Body of pancreas (tissue), 4 donors: ENCODE data around the gene CSNK1E. TPM values are rescaled to one million over a fixed set of nuclear protein-coding genes. Genes with fewer than 3 reads are reported as not detected.
A peak's percentile ranks its signal among the peaks of the same experiment; 100 is the strongest.

Source experiments
- ATAC-seq: fragments of 150-250 bp; one replicate; pipeline ENCODE4 v1.9.1; 2016
- DNase-seq, 4 donors: peaks; one replicate each; pipeline ENCODE4 v3.0.0-alpha.2; 2019
- H3K27ac ChIP-seq, 4 donors: fragments of 200-600 bp; sonication (generic); 1 replicate in 3 of 4; 2 replicates in 1 of 4; pipeline versions ENCODE4 v1.5.1 to v1.6.1; 2016 to 2019; ENCODE audit warnings: mild to moderate bottlenecking in 1 of 4, mixed read lengths in 1 of 4, moderate library complexity in 1 of 4
- H3K27me3 ChIP-seq, 2 donors: fragments of 200-600 bp; sonication (generic); one replicate each; pipeline ENCODE4 v1.6.0; 2016; ENCODE audit warnings: mild to moderate bottlenecking in 1 of 2
- H3K36me3 ChIP-seq, 2 donors: fragments of 200-600 bp; sonication (generic); replicated peaks in 1 of 2; 2 replicates each; pipeline ENCODE4 v1.5.1; 2016; ENCODE audit warnings: low read depth in 2 of 2; ENCODE audit not compliant: insufficient read depth in 1 of 2
- H3K4me1 ChIP-seq: fragments of 200-600 bp; sonication (generic); one replicate; pipeline ENCODE4 v1.6.0; 2016
- H3K4me3 ChIP-seq, 2 donors: fragments of 200-600 bp; sonication (generic); 1 replicate in 1 of 2; 2 replicates in 1 of 2; pipeline ENCODE4 v1.5.1; 2016 to 2019
- H3K9me3 ChIP-seq, 3 donors: fragments of 200-600 bp; sonication (generic); 1 replicate in 2 of 3; 2 replicates in 1 of 3; pipeline ENCODE4 v1.5.1; 2016
- POLR2A ChIP-seq, 3 donors: fragments of 450-650 bp; IDR thresholded peaks; one replicate each; pipeline ENCODE4 v1.6.1; 2016; ENCODE audit warnings: antibody characterized with exemption in 3 of 3, mild to moderate bottlenecking in 2 of 3
- WGBS, 2 donors: methylation state at CpG; one replicate each; pipeline ENCODE4 v1.1.5; 2017; 5-methylcytosine and 5-hydroxymethylcytosine counted together
- intact Hi-C: fragments of 100-400 bp; cut with DNase I; formaldehyde crosslinking; loops from one replicate; pipeline ENCODE4 v1.15.1; 2023
- total RNA-seq, 2 donors: library from RNA; depleted of rRNA; stranded (reverse); fragments of >200 nt; gene quantifications; one replicate each; pipeline ENCODE4 v1.1.0, GENCODE V29; 2016
- TF ChIP-seq, protein P1 (sequence below), 7 experiments: fragments of 450-650 bp in 4 of 7; fragments of 200-600 bp in 3 of 7; sonication (generic) in 3 of 7; IDR thresholded peaks; one replicate each; pipeline ENCODE4 v1.5.1; 2016 to 2019; ENCODE audit warnings: antibody characterized with exemption in 7 of 7

Gene CSNK1E
- total RNA-seq, 2 donors from 2014 or later = 63.3 to 172 TPM

DNA sequence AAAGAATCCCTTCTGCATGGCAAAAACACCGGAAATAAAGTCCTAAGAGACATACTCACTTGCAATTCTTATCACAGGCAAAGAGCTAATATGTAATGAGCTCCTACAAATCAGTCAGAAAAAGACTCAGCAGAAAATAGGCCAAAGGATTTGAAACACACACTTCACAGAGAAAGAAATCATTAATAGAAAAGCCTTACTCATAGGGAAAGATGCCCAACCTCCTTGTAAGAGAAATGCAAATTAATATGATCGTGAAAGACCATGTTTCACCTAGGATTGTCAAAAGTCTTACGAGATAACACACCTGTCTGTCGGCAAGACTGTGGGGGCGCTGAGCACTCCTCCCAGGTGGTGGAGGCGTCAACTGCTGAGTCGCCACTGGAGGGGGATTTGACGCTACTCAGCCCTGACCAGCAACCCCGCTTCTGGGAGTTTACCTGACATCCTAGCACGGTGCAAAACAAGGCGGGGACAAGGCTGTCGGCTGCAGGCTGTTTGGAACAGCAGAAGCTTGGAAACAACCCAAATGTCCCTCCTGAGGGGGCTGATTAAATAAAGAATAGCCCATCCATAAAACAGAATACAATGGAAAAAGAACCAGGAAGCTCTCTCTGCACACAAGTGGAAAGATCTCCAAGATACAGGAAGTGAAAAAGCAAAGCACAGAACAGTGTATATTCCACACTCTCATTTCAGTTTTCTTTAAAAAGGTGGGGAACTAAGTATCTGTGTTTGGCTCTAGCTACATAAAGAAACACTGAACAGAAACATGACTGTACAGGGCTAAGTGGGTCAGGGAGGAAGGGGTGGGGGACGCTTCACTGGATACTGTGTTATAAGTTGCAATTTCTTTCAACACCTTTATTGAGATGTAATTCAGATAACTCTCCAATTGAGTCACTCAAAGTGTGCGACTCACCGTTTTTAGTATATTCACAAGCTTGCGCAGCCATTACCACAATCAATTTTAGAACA lies 11.5 kb downstream of the CSNK1E start:
- Histone ChIP-seq H3K9me3 (no peaks in the 10 kb centered on the region), H3K4me1 (peaks cover 47% of the 10 kb centered on the region), H3K27ac (peak overlapping the region; percentile 49 to 79 (median 59)), H3K4me3 (no peak overlapping the region), H3K27me3 (no peaks in the 10 kb centered on the region), H3K36me3 (peaks cover 0 to 10% of the 10 kb centered on the region in 2 donors)
- 24 to 31% methylated on average over 16 of the region's 16 CpGs for WGBS, 2 donors
- ATAC-seq (peak; percentile 49), DNase-seq (peak in 3 of 4 donors; percentile 38 to 43 (median 38))
- intact Hi-C loops = no loop called here
- TF ChIP-seq POLR2A (IDR thresholded peaks at IDR 0.05) = no peak
- TF ChIP-seq, protein P1, sequence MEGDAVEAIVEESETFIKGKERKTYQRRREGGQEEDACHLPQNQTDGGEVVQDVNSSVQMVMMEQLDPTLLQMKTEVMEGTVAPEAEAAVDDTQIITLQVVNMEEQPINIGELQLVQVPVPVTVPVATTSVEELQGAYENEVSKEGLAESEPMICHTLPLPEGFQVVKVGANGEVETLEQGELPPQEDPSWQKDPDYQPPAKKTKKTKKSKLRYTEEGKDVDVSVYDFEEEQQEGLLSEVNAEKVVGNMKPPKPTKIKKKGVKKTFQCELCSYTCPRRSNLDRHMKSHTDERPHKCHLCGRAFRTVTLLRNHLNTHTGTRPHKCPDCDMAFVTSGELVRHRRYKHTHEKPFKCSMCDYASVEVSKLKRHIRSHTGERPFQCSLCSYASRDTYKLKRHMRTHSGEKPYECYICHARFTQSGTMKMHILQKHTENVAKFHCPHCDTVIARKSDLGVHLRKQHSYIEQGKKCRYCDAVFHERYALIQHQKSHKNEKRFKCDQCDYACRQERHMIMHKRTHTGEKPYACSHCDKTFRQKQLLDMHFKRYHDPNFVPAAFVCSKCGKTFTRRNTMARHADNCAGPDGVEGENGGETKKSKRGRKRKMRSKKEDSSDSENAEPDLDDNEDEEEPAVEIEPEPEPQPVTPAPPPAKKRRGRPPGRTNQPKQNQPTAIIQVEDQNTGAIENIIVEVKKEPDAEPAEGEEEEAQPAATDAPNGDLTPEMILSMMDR (IDR thresholded peaks at IDR 0.05) = peak in 1 of 7 experiments; percentile 4

DNA sequence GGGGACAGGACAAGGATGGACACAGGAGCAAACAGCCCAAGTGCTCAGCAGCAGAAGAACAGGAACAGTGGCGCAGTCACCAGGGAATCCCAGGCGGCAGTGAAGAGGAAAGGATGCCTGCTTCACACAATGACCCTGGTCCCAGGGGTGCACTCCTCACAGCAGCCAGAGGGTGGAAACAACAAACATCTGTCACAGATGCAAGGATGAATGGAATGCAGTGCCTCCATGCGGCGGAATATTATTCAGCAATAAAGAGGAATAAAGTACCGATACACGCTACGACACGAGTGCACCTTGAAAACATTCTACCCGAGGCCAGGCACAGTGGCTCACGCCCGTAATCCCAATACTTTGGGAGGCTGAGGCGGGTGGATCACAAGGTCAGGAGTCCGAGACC lies 12.7 kb downstream of the CSNK1E start:
- no peak for TF ChIP-seq POLR2A (IDR thresholded peaks at IDR 0.05)
- TF ChIP-seq, protein P1 (IDR thresholded peaks at IDR 0.05) = peak in 3 of 7 experiments; percentile 13 to 21 (median 18)
- Histone ChIP-seq H3K27me3 (no peaks in the 10 kb centered on the region), H3K9me3 (no peaks in the 10 kb centered on the region), H3K27ac (peak overlapping the region in 3 of 4 donors; percentile 16 to 79 (median 43)), H3K4me1 (peaks cover 39% of the 10 kb centered on the region), H3K36me3 (peaks cover 0 to 20% of the 10 kb centered on the region in 2 donors), H3K4me3 (no peak overlapping the region)
- intact Hi-C loops = no loop called here
- no peak for DNase-seq
- WGBS, 2 donors = 74 to 88% methylated on average over 12 to 13 of the region's 13 CpGs
- no peak for ATAC-seq

DNA sequence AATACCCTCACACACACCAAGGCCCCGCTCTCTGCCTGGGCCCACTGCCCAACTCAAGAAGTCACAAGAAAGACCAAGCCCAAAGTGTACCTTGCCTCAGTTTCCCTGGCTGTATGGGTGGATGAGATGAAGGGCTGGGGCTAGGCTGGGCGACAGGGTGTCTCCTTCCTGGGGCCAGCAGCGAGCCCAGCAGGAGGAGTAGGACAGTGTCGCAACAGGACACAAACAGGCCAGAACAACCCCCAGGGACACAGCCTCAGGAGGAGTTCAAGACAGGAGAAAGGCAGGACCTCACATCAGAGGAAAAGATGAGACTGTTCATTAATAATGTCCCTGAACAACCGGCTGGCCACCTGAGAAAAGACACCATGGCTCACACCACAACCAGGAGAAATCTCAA lies 13.3 kb downstream of the CSNK1E start:
- 85 to 96% methylated on average over 5 of the region's 5 CpGs for WGBS, 2 donors
- H3K4me1 ChIP-seq = peaks cover 43% of the 10 kb centered on the region
- no peak overlapping the region for H3K4me3 ChIP-seq
- ATAC-seq = no peak
- H3K27me3 ChIP-seq = no peaks in the 10 kb centered on the region
- peak overlapping the region; percentile 1 to 43 (median 12) for H3K27ac ChIP-seq
- no peaks in the 10 kb centered on the region for H3K9me3 ChIP-seq
- TF ChIP-seq, protein P1 (IDR thresholded peaks at IDR 0.05) = no peak
- no peak for TF ChIP-seq POLR2A (IDR thresholded peaks at IDR 0.05)
- peaks cover 0 to 22% of the 10 kb centered on the region in 2 donors for H3K36me3 ChIP-seq
- DNase-seq = no peak
- intact Hi-C loops = no loop called here

DNA sequence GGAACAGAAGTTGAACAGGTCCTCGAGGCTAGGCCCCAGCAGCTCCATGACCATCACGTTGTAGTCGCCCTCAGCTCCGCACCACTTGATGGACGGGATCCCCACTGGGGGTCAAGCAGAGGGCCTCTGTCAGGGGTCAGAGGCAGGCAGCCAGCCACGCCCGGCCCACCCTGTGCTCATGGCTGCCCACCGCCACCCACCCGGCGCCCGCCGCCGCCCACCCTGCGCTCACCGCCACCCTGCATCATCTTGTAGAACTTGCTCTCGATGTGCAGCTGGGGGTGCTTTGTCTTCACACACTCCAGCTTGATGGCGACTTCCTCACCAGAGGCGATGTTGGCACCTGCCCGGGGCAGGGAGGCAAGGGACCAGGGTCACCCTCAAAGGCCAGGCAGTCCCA lies 14.3 kb downstream of the CSNK1E start:
- H3K27ac ChIP-seq = no peak overlapping the region

More for the DNA sequence above, 14.3 kb downstream of the CSNK1E start:
- 95 to 98% methylated on average over 15 to 18 of the region's 19 CpGs for WGBS, 2 donors
- no peak for TF ChIP-seq POLR2A (IDR thresholded peaks at IDR 0.05)
- TF ChIP-seq, protein P1 (IDR thresholded peaks at IDR 0.05) = no peak
- Histone ChIP-seq H3K27me3 (no peaks in the 10 kb centered on the region), H3K36me3 (peaks cover 7 to 33% of the 10 kb centered on the region in 2 donors), H3K9me3 (no peaks in the 10 kb centered on the region), H3K4me3 (no peak overlapping the region), H3K4me1 (peaks cover 45% of the 10 kb centered on the region)
- no peak for DNase-seq
- intact Hi-C loops = no loop called here
- no peak for ATAC-seq
